Measurements from ENCODE around the gene EXD1.

EXD1 gene

DNA sequence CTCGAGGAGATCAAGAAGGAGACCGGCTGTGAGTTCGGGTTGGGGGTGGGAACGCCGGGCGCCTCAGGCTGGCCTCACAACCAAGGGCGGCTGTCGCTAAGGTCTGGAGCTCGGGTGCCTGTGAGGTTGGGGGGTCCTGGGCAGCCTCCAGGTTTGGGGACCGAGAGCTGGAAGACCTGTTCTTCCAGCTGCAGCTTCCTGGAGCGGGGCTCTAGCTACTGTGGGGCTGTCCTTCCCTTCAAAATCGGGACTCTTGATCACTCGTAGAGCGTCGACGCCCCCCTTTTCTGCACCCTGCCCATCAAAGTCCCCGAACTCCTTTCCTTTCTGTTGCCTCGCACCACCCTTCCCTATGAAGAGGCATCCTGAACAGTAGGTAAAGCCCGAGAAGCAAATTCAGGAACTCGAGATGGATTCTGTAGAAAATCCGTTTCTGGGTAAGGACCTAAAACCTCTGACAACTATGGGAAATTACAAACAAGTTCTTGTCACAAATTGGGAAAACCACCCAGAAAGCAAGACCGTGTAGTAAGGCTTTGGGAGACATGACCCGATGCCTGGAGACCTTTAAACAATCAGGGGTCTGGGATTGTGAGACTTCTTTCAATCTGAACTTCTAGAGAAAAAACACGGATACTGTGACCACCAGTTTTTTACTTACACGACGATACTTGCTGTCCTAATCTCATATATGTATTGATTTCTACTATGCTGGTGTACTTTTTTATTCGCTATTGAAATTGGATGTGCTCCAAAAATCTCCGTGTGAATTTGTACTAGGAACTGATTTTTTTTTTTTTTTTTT, 1.1 kb upstream of the EXD1 start:
- no peak for DNase-seq (ENCODE audit: low spot score)

DNA sequence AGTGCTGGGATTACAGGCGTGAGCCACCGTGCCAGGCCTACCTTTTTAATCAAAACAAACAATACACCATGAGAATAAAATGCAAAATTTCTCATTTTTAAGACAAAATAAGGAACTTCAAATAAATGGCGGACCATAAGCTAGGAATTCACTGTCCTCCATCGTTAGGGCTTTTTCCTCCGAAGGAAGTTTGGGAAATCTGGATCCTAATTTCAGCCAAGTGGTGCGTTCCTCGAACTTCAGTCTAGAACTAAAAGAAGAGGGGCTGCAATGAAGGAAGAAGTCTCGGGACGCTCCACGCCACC, 260 bp downstream of the EXD1 start:
- no peak for DNase-seq (ENCODE audit: low spot score)

DNA sequence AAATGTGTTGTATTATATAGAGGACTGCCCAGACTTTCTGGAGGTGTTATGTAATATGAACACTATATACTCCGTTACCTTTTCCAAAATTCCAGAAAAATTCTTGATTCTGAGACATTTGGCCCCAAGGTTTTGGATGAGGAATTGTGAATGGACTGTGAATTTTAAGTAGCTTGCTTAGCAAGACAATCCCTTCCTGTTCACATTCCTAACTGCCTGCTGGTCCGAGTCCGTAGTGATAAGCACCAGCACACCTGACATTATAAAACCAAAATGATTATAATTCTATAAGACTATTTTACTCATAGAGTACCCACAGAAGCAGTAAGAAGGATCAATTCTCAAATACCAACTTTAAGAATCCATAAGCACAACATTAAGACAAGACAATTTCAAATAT, 11.2 kb downstream of the EXD1 start:
- no peak for DNase-seq (ENCODE audit: low spot score)

DNA sequence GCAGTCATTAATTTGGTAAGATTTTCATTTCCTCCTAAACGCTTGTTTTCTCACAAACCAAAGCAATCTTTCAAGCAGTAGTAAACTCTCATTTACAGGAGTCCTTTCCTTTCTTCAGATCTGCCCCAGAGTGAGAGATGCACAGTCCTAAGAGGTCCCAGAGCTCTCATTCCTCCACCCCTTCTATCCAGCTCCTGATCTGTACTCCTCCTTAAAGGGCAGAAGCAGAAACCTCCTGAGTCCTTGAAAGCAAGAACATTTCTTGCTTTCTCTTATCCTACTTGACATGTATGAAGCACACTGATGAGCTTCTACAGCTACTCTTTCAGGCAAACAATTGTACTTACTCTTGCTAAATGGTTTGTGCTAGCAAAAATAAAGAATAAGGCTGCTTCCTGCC, 11.7 kb downstream of the EXD1 start:
- no peak for DNase-seq (ENCODE audit: low spot score)

DNA sequence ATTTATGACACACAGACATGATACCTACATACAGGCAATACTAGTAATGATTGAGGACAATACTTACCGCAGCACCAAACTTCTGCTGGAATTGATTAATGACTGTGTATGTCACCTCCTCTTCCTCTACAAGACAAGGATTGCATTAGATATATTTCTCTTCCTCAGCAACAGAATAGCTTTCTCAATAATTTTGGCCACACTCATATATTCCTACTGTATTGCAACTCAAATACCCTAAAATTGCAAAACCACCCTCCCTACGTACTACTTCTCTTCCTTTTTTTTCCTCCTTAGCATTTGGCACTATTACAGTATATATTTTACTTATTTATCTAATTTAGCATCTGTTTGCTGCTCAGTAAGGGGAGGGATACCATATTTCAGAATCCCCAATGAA, 14.8 kb downstream of the EXD1 start:
- no peak for DNase-seq (ENCODE audit: low spot score)

DNA sequence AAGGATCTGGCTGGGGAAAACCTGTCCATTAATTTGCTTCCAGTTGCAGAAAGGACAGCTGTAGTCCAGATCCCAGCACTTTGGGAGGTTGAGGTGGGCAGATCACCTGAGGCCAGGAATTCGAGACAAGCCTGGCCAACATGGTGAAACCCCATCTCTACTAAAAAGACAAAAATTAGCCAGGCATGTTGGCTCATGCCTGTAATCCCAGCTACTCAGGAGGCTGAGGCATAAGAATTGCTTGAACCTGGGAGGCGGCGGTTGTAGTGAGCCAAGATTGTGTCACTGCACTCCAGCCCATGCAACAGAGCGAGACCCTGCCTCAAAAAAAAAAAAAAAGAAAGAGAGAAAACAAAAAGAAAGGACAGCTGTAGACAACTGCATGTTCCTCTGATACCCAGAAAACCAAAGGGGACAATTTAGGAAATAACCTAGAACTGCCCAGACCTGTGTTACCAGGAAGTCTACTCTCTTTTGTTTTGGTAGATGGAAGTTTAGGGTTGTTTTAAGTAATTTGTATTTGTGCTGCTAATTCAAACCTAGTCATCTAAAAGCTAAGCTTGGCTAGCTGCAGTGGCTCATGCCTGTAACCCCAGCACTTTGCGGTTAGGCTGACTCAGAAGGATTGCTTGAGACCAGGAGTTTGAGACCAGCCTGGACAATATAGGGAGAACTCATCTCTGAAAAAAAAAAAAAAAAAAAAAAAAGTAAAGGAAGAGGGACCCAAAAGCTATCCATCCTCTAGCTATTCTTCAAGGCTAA, 22.7 kb downstream of the EXD1 start:
- no peak for DNase-seq (ENCODE audit: low spot score)

DNA sequence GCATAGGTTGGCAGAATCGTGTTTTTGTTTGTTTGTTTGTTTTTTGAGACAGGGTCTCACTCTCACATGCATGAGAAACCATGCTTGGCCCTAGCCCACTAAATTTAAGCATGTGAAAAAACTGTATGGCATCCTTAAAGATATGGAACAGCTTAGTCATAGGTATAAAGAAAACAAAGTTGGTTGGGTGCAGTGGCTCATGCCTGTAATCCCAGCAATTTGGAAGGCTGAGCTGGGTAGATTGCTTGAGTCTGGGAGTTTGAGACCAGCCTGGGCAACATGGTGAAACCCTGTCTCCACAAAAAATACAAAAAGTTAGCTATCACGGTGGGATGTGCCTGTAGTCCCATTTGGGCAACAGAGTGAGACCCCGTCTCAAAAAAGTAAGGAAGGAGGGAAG, 25.2 kb downstream of the EXD1 start:
- DNase-seq (ENCODE audit: low spot score): no peak

DNA sequence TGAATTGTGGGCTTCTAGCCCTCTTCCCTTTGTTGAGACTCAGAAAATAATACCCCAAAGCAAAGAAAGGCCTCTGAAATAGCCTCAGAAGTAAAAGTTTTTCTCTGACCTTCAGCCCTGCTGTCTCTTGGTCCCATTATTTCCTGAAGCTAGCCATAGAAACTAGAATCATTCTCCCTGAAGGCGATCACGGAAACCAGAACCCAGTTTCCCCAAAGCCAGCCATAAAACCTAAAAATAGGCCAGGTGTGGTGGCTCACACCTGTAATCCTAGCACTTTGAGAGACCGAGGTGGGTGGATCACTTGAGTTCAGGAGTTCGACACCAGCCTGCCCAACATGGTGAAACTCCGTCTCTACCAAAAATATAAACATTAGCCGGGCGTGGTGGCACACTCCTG, 27.2 kb downstream of the EXD1 start:
- DNase-seq (ENCODE audit: low spot score): no peak

DNA sequence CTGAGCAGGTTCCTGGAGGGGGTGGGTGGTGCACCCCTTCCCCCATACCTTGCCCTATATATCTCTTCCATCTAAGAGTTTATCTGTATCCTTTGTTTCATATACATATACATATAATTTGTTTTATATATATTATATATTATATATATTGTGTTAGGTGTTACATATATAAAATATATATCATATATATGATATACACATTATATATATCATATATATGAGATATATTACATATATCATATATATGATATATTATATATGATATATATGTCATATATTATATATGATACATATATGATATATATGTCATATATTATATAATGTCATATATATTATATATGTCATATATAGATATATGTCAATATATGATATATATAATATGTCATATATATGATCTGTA, 31.1 kb downstream of the EXD1 start:
- no peak for DNase-seq (ENCODE audit: low spot score)

DNA sequence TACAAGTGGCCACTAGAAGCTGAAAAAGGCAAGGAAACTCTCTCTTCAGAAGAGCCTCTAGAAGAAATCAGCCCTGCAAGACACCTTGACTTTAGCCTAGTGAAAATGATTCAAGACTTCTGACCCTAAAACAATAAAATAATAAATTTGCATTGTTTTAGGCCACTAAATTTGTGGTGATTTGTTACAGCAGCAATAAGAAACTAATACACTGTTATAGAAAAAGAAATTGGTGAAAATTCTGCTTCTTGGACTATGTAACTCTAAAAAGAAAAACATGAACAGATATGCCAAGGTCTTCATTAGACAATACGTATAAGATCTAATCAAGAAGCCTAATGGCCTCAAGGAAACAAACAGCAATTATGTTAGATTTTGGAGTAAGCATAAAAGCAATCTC, 36.1 kb downstream of the EXD1 start:
- DNase-seq (ENCODE audit: low spot score): no peak

DNA sequence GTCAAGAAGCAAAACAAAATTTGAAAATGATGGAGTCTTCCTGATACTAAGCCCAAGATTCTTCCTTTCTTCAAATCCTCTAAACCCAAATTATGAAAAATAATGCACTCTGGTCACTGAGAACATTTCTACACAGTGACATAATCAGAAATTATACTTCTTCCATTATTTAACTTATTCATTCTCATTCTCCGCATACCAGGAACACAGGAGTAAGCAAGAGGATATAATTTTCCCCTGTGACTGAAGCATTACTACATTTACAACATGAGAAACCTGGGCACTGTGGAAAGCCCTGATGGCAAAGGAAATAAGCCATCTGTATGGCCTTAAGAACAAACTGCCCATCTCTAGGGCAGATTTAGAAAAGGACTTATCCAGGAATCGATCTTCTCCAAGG, 47.0 kb downstream of the EXD1 start:
- DNase-seq (ENCODE audit: low spot score): no peak

DNA sequence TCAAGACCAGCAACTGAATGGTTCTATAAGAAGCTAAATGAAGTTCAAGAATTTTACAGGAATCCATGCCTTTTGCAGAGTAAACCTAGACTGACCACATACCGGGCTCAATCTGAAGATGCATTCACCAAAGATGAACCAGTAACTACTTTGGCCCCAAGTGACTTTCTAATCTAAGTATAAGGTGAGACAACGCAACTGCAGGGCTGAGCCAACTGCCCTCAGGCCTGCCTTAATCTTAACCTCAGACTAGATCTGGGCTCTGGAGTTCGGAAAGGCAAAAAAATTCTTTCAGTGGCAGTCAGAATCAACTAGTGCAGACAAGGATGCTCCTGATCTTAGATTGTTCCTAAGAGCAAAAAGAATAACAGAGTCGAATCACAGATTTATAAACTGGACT, 48.3 kb downstream of the EXD1 start:
- DNase-seq (ENCODE audit: low spot score): no peak

DNA sequence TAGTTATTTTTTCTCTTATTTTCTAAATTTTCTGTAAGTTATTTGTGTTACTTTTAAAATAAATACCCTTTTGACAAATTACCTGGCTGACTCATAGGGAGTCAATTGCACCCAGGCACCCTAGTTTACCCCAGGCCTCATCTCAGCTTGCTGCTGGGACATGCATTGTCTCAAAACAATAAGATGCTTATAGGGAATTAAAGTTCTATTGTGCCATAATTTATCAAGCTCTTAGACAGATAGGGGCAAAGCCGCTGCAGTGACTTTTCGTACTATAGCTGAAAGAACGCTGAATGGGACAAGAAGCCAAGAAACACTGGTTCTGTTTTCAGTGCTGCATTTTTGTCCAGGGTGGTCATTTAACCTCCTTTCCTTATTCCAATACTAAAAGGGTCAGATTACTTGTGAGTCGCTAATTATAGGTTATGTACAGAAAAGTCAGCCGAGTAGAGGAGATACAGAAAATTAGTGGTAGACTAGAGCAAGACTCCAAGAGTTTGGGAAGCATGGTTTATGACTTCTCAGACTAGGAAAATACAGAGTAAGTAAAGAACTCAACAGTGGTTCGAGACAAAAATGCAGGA, 50.3 kb downstream of the EXD1 start:
- no peak for DNase-seq (ENCODE audit: low spot score)

DNA sequence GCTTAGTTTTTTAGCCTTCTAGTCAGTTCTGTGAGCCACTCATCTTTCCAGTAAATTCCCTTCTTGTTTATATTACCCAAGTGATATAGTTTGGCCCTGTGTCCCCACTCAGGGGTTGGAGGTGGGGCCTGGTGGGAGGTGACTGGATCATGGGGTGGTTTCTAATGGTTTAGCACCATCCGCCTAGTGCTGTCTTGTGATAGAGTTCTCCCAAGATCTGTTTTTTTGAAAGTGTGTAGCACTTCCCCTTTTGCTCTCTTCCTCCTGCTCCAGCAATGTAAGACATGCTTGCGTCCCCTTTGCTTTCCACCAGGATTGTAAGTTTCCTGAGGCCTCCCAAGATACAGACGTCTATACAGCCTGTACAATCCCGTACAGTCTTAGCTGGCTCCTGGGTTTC, 60.8 kb downstream of the EXD1 start:
- DNase-seq (ENCODE audit: low spot score): no peak

DNA sequence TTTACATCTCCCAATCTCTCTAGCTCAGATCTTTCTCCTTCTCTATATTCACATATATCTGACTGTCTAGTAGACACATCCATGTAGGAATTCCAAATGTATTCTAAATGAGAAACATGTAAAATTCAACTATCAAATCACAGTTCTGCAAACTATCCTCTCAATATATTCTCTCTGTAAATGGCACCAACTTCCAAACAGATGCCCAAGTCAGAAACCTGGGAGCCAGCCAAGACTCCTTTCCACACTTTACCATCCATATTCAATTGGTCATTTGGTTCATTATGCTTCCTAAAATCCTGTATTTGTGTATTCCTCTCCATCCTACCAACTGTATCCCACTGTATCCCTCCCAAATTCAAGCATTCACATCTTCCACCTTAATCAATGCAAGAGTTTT, 61.5 kb downstream of the EXD1 start:
- no peak for DNase-seq (ENCODE audit: low spot score)

DNA sequence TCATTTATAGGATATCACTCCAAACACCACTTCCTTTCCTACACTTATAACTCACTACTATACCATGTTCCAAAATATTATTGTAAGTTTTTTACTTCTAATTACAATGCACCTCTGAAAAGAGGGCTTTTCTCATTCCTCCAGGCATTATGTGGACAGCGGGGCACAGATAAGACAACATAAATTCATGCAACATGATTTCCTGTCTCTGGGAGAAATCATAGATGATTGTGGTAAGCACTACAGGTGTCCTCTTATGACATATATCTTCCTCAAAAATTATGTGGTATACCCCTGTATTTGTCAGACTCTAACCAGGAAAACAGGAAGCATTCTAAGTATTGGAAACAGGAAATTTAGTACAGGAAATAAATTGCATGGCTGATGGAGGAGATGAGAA, 68.8 kb downstream of the EXD1 start:
- DNase-seq (ENCODE audit: low spot score): no peak

DNA sequence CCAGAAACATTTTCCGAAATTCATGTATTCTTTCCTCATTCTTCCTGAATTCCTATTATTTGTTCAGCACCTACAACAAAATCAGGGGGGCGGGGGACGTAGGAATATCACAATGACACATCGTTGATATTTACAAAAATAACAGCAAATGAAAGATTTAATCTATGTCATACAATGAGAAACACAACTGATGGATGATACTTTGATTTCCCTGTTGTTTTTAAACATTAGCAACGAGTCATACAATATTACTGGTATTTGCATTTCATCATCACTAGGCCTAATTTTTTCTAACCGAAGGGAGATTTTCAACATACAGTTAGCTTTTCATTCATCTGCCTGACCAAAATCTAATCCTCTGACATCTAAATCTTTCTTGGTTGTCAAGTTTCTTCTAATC, 69.2 kb downstream of the EXD1 start:
- DNase-seq (ENCODE audit: low spot score): no peak

DNA sequence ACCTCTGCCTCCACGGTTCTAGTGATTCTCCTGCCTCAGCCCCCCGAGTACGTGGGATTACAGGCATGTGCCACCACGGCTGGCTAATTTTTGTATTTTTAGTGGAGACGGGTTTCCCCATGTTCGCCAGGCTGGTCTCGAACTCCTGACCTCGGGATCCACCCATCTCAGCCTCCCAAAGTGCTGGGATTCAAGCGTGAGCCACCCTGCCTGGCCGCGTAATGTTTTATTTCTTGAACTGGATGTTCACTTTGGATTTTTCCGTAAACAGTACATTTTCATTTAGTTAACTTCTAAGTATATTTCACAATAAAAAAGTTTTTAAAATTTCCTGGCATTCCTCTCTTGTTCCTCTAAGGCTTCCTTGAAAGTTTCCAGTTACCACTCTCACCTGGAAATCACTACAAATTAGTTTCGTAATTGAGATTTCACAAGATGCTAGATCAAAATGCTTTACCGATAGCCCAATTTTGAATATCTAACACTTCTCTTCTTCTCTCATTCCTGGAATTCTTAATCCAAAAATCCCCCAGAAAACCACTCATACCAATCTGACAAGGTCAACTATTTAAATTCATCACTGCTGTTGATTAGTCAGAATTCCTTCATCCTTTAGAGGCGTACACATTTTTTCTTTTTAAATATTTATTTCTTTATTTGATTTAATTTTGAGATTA, 69.8 kb downstream of the EXD1 start:
- DNase-seq (ENCODE audit: low spot score): no peak

DNA sequence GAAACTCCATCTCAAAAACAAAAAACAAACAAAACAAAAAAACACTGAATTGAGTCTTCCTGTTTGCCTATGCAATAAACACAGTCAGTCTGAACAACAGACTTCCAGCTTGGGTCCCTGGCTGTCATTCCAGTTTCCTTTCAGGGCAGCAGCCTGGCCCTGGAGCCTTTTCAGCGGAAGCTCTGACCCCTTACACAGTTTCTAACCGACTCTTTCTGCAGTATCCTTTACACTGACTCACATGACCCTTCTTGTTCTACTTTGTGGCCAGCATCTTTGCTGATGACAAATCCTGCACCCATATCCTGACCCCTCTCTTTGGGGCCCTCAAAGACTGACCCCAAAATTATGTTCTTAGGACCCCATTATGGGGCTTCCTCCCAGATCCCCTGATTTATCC, 76.1 kb downstream of the EXD1 start:
- no peak for DNase-seq (ENCODE audit: low spot score)

DNA sequence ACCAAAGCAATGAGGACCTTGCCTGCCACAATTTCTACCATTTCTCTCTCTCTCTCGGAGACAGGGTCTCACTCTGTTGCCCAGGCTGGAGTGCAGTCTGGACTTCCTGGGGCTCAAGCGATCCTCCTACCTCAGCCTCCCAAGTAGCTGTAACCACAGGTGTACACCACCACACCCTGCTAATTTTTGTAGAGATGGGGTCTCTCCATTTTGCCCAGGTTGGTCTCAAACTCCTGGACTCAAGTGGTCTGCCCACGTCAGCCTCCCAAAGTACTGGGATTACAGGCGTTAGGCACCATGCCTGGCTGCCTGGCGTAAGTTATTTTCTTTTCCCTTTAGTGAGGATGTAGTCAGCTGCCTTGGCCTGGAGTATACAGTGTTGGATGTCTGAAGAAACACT, 76.8 kb downstream of the EXD1 start:
- DNase-seq (ENCODE audit: low spot score): no peak

DNA sequence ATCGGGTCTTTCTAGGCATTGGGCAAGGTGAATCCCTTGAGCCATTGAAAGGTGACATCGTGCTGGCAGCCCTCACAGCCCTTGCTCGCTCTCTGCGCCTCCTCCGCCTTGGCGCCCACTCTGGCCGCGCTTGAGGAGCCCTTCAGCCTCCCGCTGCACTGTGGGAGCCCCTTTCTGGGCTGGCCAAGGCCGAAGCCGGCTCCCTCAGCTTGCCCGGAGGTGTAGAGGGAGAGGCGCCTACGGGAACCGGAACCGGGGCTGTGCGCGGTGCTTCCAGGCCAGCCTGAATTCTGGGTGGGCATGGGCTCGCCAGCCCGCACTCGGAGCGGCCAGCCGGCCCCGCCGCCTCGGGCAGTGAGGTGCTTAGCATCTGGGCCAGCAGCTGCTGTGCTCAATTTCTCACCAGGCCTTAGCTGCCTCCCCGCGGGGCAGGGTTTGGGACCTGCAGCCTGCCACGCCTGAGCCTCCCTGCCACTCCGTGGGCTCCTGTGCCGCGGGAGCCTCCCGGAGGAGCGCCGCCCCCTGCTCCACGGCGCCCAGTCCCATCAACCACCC, 79.0 kb downstream of the EXD1 start:
- no peak for DNase-seq (ENCODE audit: low spot score)

DNA sequence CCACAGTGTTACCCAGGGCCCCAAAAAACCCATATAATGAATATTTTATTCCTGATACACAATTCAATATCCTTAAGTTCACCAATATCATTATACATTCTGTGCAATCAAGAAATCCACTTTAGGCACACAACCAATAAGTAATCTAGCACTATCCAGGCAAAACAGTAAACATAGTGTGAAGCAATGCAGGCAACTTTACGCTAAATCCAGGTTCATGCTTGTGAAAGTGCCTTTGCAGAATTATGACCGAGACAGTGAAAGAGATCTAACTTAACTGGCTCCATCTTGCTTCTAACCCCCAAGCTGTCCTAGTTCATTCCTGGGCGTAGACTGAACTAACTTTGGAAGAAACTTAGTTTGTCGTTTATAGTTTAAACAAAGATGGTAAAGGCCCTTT, 80.3 kb downstream of the EXD1 start:
- no peak for DNase-seq (ENCODE audit: low spot score)

DNA sequence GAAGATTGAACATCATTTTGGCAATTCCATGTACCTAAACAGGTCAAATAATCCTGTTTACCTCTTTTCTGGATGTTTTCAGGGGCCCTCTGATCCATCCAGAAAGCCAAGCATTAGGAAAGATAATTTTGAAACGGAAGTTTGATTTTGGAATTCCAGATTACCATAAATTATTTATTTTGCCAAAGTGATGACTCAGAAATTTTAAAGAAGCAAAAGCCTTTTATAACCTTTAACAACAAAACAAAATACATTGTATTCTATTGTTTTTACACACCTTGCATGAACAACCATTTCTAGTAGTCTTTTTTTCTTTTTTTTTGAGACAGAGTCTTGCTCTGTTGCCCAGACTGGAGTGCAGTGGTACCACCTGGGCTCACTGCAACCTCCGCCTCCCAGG, 82.5 kb downstream of the EXD1 start:
- DNase-seq (ENCODE audit: low spot score): no peak

Measured in CD4-positive, alpha-beta T cell treated with Interleukin-15 for 4 hours (primary cell).